Fibroblast of lung (primary cell): Measurements from ENCODE around the gene RABAC1. TPM values are rescaled to one million over a fixed set of nuclear protein-coding genes. Genes with fewer than 3 reads are reported as not detected.

Experiments
- DNase-seq, 2 donors: peaks; one replicate each; pipeline versions ENCODE4 v3.0.0 to v3.0.0-alpha.2; 2010; ENCODE audit warnings: low read depth in 2 of 2
- H2AFZ ChIP-seq: 2 replicates; pipeline ENCODE4 v1.5.1; 2012; ENCODE audit warnings: low read length, control low read depth, inconsistent platforms
- H3K27ac ChIP-seq: 2 replicates; pipeline ENCODE4 v1.5.1; 2011; ENCODE audit warnings: low read length, control low read depth; ENCODE audit not compliant: insufficient read depth
- H3K27me3 ChIP-seq: 2 replicates; pipeline ENCODE4 v1.5.1; 2011; ENCODE audit warnings: mild to moderate bottlenecking, low read length; ENCODE audit not compliant: control insufficient read depth, insufficient read depth
- H3K36me3 ChIP-seq: 2 replicates; pipeline ENCODE4 v1.5.1; 2011; ENCODE audit warnings: low read length; ENCODE audit not compliant: control insufficient read depth, insufficient read depth
- H3K4me1 ChIP-seq: 2 replicates; pipeline ENCODE4 v1.5.1; 2011; ENCODE audit warnings: low read length; ENCODE audit not compliant: control insufficient read depth, insufficient read depth; ENCODE audit errors: extremely low read depth
- H3K4me2 ChIP-seq: 2 replicates; pipeline ENCODE4 v1.5.1; 2011; ENCODE audit warnings: low read length, control low read depth; ENCODE audit not compliant: insufficient read depth; ENCODE audit errors: extremely low read depth
- H3K4me3 ChIP-seq, 4 experiments: fragments of 200-600 bp in 1 of 4; sonication (generic) in 1 of 4; replicated peaks in 1 of 4; 2 replicates each; pipeline ENCODE4 v1.5.1; 2011 to 2016; ENCODE audit warnings: low read length in 4 of 4, low read depth in 3 of 4, mild to moderate bottlenecking in 3 of 4, control low read depth in 2 of 4, inconsistent platforms in 1 of 4, mixed read lengths in 1 of 4; ENCODE audit not compliant: insufficient read depth in 1 of 4; ENCODE audit errors: control extremely low read depth in 1 of 4
- H3K79me2 ChIP-seq: 2 replicates; pipeline ENCODE4 v1.5.1; 2012; ENCODE audit warnings: mild to moderate bottlenecking, low read length, inconsistent platforms; ENCODE audit not compliant: control insufficient read depth, insufficient read depth
- H3K9ac ChIP-seq: 2 replicates; pipeline ENCODE4 v1.5.1; 2011; ENCODE audit warnings: mild to moderate bottlenecking, low read length, control low read depth; ENCODE audit not compliant: insufficient read depth
- H3K9me3 ChIP-seq: 2 replicates; pipeline ENCODE4 v1.5.1; 2012; ENCODE audit warnings: low read depth, low read length; ENCODE audit not compliant: control insufficient read depth, insufficient read depth
- H4K20me1 ChIP-seq: 2 replicates; pipeline ENCODE4 v1.5.1; 2011; ENCODE audit warnings: low read length; ENCODE audit not compliant: control insufficient read depth, insufficient read depth; ENCODE audit errors: extremely low read depth
- EZH2 ChIP-seq: IDR thresholded peaks from 2 replicates; pipeline ENCODE4 v1.5.1; 2012; ENCODE audit warnings: low read length, control low read depth, mild to moderate bottlenecking; ENCODE audit errors: missing control alignments
- polyA plus RNA-seq, 2 donors: library from polyadenylated mRNA; depleted of rRNA in 1 of 2; stranded (reverse) in 1 of 2; unstranded in 1 of 2; fragments of >200 nt; gene quantifications; 2 replicates each; pipeline ENCODE4 v1.2.1, GENCODE V29; 2011 to 2012; ENCODE audit warnings: missing spikeins in 1 of 2
- total RNA-seq: library from RNA; depleted of rRNA; stranded (reverse); fragments of >200 nt; gene quantifications from 2 replicates; pipeline ENCODE4 v1.2.1, GENCODE V29; 2014
- TF ChIP-seq, protein P1 (sequence below), 2 donors: IDR thresholded peaks in 1 of 2; conservative IDR thresholded peaks in 1 of 2; 1 replicate in 1 of 2; 2 replicates in 1 of 2; pipeline ENCODE4 v1.5.1; 2011 to 2012; ENCODE audit warnings: low read length in 2 of 2, control low read depth in 1 of 2, inconsistent platforms in 1 of 2, low read depth in 1 of 2, mild to moderate bottlenecking in 1 of 2

The RABAC1 gene
- total and polyA plus RNA-seq, 2 donors (not counting 1 experiment from before 2014, with no cell fraction given) = 163 to 193 TPM

DNA sequence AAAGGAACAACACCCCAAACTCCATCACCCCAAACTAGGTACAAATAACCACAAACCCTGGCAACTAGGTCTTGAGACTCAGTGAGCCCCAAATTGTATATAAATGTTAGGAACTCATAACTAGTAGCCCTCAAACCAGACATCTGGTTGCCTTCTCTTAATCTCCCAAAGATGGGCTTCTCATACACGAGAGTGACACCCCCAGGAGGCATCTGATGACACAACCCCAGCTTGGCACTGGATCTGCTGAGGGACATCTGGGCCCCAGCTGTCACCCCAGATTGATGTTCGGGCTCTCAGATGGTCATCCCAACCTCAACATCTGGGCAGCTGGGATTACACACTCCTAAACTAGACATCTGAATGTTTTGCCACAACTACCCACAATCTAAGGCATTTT, 14.8 kb downstream of the RABAC1 start:
- Histone ChIP-seq H3K27ac (no peak overlapping the region), H3K4me2 (no peak overlapping the region), H4K20me1 (no peaks in the 10 kb centered on the region), H3K36me3 (no peaks in the 10 kb centered on the region), H2AFZ (no peak overlapping the region), H3K79me2 (no peaks in the 10 kb centered on the region), H3K9me3 (no peaks in the 10 kb centered on the region), H3K27me3 (no peaks in the 10 kb centered on the region), H3K4me1 (no peaks in the 10 kb centered on the region), H3K4me3 (no peak overlapping the region), H3K9ac (no peak overlapping the region)
- no peak for DNase-seq
- TF ChIP-seq, protein P1, sequence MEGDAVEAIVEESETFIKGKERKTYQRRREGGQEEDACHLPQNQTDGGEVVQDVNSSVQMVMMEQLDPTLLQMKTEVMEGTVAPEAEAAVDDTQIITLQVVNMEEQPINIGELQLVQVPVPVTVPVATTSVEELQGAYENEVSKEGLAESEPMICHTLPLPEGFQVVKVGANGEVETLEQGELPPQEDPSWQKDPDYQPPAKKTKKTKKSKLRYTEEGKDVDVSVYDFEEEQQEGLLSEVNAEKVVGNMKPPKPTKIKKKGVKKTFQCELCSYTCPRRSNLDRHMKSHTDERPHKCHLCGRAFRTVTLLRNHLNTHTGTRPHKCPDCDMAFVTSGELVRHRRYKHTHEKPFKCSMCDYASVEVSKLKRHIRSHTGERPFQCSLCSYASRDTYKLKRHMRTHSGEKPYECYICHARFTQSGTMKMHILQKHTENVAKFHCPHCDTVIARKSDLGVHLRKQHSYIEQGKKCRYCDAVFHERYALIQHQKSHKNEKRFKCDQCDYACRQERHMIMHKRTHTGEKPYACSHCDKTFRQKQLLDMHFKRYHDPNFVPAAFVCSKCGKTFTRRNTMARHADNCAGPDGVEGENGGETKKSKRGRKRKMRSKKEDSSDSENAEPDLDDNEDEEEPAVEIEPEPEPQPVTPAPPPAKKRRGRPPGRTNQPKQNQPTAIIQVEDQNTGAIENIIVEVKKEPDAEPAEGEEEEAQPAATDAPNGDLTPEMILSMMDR (conservative IDR thresholded peaks at IDR 0.05 in 1 of 2, IDR thresholded peaks at IDR 0.05 in 1 of 2; ENCODE audit: low read depth in 1 of 2, low read length in 2 of 2) = no peak
- no peak for TF ChIP-seq EZH2

DNA sequence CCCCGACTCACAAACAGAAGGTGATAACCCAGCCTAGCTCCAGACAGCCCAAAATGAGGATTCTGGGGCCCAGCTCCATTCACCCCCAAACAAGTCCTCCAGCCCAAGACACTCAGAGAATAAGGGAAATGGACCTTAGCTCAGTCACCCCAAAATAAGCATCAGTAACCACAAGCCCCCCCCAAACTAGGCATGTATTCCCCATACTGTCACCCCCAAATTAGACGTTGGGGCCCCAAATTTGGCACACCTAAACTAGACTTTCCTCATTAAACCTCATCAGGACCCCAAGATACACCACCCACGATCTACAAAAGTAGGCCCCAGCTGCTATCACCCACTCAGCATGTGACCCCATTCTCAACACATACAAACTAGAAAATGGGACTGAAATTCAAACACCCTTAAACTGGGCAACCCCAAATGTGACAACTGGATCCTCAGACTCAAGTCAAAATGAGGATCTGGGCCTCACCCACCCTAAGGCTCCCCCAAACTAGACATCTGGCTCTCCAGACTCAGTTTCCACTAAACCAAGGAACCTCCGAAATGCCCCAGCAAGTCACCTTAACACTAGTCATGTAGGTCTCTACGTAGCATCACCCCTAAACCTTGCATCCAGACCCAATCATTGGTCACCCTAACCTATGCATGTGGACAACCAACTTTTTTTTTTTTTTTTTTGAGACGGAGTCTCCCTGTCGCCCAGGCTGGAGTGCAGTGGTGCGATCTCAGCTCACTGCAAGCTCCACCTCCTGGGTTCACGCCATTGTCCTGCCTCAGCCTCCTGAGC, 17.5 kb downstream of the RABAC1 start:
- H3K79me2 ChIP-seq = no peaks in the 10 kb centered on the region
- no peak overlapping the region for H2AFZ ChIP-seq
- no peak for TF ChIP-seq EZH2
- TF ChIP-seq, protein P1 (conservative IDR thresholded peaks at IDR 0.05 in 1 of 2, IDR thresholded peaks at IDR 0.05 in 1 of 2; ENCODE audit: low read depth in 1 of 2, low read length in 2 of 2) = no peak
- H3K27ac ChIP-seq = no peak overlapping the region
- H4K20me1 ChIP-seq = no peaks in the 10 kb centered on the region
- no peaks in the 10 kb centered on the region for H3K9me3 ChIP-seq
- H3K9ac ChIP-seq = no peak overlapping the region
- no peak for DNase-seq
- no peaks in the 10 kb centered on the region for H3K4me1 ChIP-seq
- H3K4me3 ChIP-seq = no peak overlapping the region
- H3K4me2 ChIP-seq = no peak overlapping the region
- H3K27me3 ChIP-seq = peaks cover 4% of the 10 kb centered on the region
- no peaks in the 10 kb centered on the region for H3K36me3 ChIP-seq

DNA sequence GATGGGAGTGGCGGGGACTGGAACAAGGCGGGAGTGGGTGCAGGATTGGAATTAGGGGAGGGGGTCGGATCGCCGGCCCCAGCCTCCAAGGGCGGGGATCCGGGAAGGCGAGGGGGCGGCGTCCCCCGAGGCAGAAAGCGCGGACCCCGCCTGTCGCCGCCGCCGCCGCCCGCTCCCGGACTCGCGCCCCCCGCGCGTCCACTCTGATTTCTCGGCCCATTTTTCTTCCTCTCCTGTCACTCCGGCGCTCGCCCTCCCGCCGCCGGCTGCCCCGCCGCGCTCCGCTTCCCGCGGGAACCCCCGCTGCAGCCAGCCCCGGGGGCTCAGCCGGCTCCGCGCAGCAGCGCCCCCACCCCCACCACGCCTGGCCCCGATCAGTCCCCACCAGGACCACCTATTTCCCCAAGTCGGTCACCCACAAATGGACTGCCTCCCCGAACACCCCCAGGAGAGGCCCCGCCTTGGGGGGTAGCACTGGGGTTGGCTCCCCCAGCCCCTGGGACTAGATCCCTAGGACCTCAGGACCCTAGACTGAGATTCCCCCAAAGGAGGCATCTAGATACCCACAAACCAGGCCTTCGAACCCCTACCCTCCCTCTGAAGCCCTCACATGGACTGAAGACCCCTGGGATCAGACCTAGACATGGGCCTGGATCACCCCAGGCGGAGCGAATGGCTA, 18.3 kb downstream of the RABAC1 start:
- Histone ChIP-seq H3K4me3 (peak overlapping the region; percentile 38 to 60 (median 48)), H3K4me1 (peaks cover 7% of the 10 kb centered on the region), H4K20me1 (no peaks in the 10 kb centered on the region), H3K36me3 (no peaks in the 10 kb centered on the region), H3K9ac (peak overlapping the region; percentile 16), H3K4me2 (peak overlapping the region; percentile 68), H3K27ac (no peak overlapping the region), H3K9me3 (no peaks in the 10 kb centered on the region), H3K27me3 (peaks cover 6% of the 10 kb centered on the region), H2AFZ (peak overlapping the region; percentile 29), H3K79me2 (no peaks in the 10 kb centered on the region)
- no peak for TF ChIP-seq EZH2
- no peak for DNase-seq
